Body of pancreas (tissue), 4 donors: ENCODE measurements around the gene HERPUD2. TPM values are rescaled to one million over a fixed set of nuclear protein-coding genes. Genes with fewer than 3 reads are reported as not detected.

ENCODE experiments used
- ATAC-seq: fragments of 150-250 bp; one replicate; pipeline ENCODE4 v1.9.1; 2016
- DNase-seq, 4 donors: peaks; one replicate each; pipeline ENCODE4 v3.0.0-alpha.2; 2019
- H3K27ac ChIP-seq, 4 donors: fragments of 200-600 bp; sonication (generic); 1 replicate in 3 of 4; 2 replicates in 1 of 4; pipeline versions ENCODE4 v1.5.1 to v1.6.1; 2016 to 2019; ENCODE audit warnings: mild to moderate bottlenecking in 1 of 4, mixed read lengths in 1 of 4, moderate library complexity in 1 of 4
- H3K27me3 ChIP-seq, 2 donors: fragments of 200-600 bp; sonication (generic); one replicate each; pipeline ENCODE4 v1.6.0; 2016; ENCODE audit warnings: mild to moderate bottlenecking in 1 of 2
- H3K36me3 ChIP-seq, 2 donors: fragments of 200-600 bp; sonication (generic); replicated peaks in 1 of 2; 2 replicates each; pipeline ENCODE4 v1.5.1; 2016; ENCODE audit warnings: low read depth in 2 of 2; ENCODE audit not compliant: insufficient read depth in 1 of 2
- H3K4me1 ChIP-seq: fragments of 200-600 bp; sonication (generic); one replicate; pipeline ENCODE4 v1.6.0; 2016
- H3K4me3 ChIP-seq, 2 donors: fragments of 200-600 bp; sonication (generic); 1 replicate in 1 of 2; 2 replicates in 1 of 2; pipeline ENCODE4 v1.5.1; 2016 to 2019
- H3K9me3 ChIP-seq, 3 donors: fragments of 200-600 bp; sonication (generic); 1 replicate in 2 of 3; 2 replicates in 1 of 3; pipeline ENCODE4 v1.5.1; 2016
- CTCF ChIP-seq, 7 experiments: fragments of 450-650 bp in 4 of 7; fragments of 200-600 bp in 3 of 7; sonication (generic) in 3 of 7; IDR thresholded peaks; one replicate each; pipeline ENCODE4 v1.5.1; 2016 to 2019; ENCODE audit warnings: antibody characterized with exemption in 7 of 7
- POLR2A ChIP-seq, 3 donors: fragments of 450-650 bp; IDR thresholded peaks; one replicate each; pipeline ENCODE4 v1.6.1; 2016; ENCODE audit warnings: antibody characterized with exemption in 3 of 3, mild to moderate bottlenecking in 2 of 3
- WGBS, 2 donors: methylation state at CpG; one replicate each; pipeline ENCODE4 v1.1.5; 2017; 5-methylcytosine and 5-hydroxymethylcytosine counted together
- intact Hi-C: fragments of 100-400 bp; cut with DNase I; formaldehyde crosslinking; loops from one replicate; pipeline ENCODE4 v1.15.1; 2023
- total RNA-seq, 2 donors: library from RNA; depleted of rRNA; stranded (reverse); fragments of >200 nt; gene quantifications; one replicate each; pipeline ENCODE4 v1.1.0, GENCODE V29; 2016

HERPUD2 gene
- total RNA-seq, 2 donors from 2014 or later: 19.4 to 21.5 TPM

GRCh38 chr7:35721288-35721687 lies 26.4 kb upstream of the HERPUD2 start:
- Histone ChIP-seq H3K27me3 (no peaks in the 10 kb centered on the region), H3K27ac (no peak overlapping the region), H3K36me3 (no peaks in the 10 kb centered on the region), H3K4me1 (peaks cover 13% of the 10 kb centered on the region), H3K4me3 (no peak overlapping the region), H3K9me3 (no peaks in the 10 kb centered on the region)
- intact Hi-C loops: no loop called here
- ATAC-seq (no peak), DNase-seq (no peak)
- 85 to 88% methylated on average over 2 of the region's 2 CpGs for WGBS, 2 donors
- TF ChIP-seq CTCF (IDR thresholded peaks at IDR 0.05): no peak
- no peak for TF ChIP-seq POLR2A (IDR thresholded peaks at IDR 0.05)

- Histone ChIP-seq H3K27me3 (no peaks in the 10 kb centered on the region), H3K4me3 (no peak overlapping the region), H3K36me3 (no peaks in the 10 kb centered on the region), H3K4me1 (peaks cover 18% of the 10 kb centered on the region), H3K27ac (no peak overlapping the region), H3K9me3 (no peaks in the 10 kb centered on the region)
- DNase-seq (no peak), ATAC-seq (no peak)
- intact Hi-C loops: no loop called here
- TF ChIP-seq CTCF (IDR thresholded peaks at IDR 0.05): no peak
- TF ChIP-seq POLR2A (IDR thresholded peaks at IDR 0.05): no peak
These were observed 25.9 kb upstream of the HERPUD2 start for GRCh38 chr7:35720849-35721248.

- Histone ChIP-seq H3K4me3 (no peak overlapping the region), H3K27me3 (no peaks in the 10 kb centered on the region), H3K4me1 (peaks cover 19% of the 10 kb centered on the region), H3K36me3 (no peaks in the 10 kb centered on the region), H3K9me3 (no peaks in the 10 kb centered on the region), H3K27ac (no peak overlapping the region)
- ATAC-seq (no peak), DNase-seq (no peak)
- TF ChIP-seq POLR2A (IDR thresholded peaks at IDR 0.05): no peak
- no peak for TF ChIP-seq CTCF (IDR thresholded peaks at IDR 0.05)
- intact Hi-C loops: no loop called here
- WGBS, 2 donors: 89 to 100% methylated on average over 1 of the region's 1 CpG
These were observed 25.1 kb upstream of the HERPUD2 start for GRCh38 chr7:35720032-35720431.

GRCh38 chr7:35718047-35718446 lies 23.1 kb upstream of the HERPUD2 start:
- H3K4me1 ChIP-seq: peaks cover 19% of the 10 kb centered on the region
- DNase-seq: no peak
- no peak for ATAC-seq
- intact Hi-C loops: no loop called here
- TF ChIP-seq CTCF (IDR thresholded peaks at IDR 0.05): no peak
- TF ChIP-seq POLR2A (IDR thresholded peaks at IDR 0.05): no peak
- no peak overlapping the region for H3K27ac ChIP-seq
- H3K36me3 ChIP-seq: no peaks in the 10 kb centered on the region
- H3K9me3 ChIP-seq: no peaks in the 10 kb centered on the region
- WGBS, 2 donors: 95 to 100% methylated on average over 1 of the region's 1 CpG
- no peaks in the 10 kb centered on the region for H3K27me3 ChIP-seq
- H3K4me3 ChIP-seq: no peak overlapping the region

GRCh38 chr7:35717516-35717915 lies 22.6 kb upstream of the HERPUD2 start:
- H3K36me3 ChIP-seq: no peaks in the 10 kb centered on the region
- TF ChIP-seq POLR2A (IDR thresholded peaks at IDR 0.05) (no peak), CTCF (IDR thresholded peaks at IDR 0.05) (no peak)

More at GRCh38 chr7:35717516-35717915, 22.6 kb upstream of the HERPUD2 start:
- DNase-seq (no peak), ATAC-seq (no peak)
- intact Hi-C loops: no loop called here
- 77 to 81% methylated on average over 6 of the region's 6 CpGs for WGBS, 2 donors
- Histone ChIP-seq H3K4me3 (no peak overlapping the region), H3K27ac (no peak overlapping the region), H3K4me1 (peaks cover 19% of the 10 kb centered on the region), H3K9me3 (no peaks in the 10 kb centered on the region), H3K27me3 (no peaks in the 10 kb centered on the region)
